ENCODE data around the gene TMEM207.

TMEM207 gene

DNA sequence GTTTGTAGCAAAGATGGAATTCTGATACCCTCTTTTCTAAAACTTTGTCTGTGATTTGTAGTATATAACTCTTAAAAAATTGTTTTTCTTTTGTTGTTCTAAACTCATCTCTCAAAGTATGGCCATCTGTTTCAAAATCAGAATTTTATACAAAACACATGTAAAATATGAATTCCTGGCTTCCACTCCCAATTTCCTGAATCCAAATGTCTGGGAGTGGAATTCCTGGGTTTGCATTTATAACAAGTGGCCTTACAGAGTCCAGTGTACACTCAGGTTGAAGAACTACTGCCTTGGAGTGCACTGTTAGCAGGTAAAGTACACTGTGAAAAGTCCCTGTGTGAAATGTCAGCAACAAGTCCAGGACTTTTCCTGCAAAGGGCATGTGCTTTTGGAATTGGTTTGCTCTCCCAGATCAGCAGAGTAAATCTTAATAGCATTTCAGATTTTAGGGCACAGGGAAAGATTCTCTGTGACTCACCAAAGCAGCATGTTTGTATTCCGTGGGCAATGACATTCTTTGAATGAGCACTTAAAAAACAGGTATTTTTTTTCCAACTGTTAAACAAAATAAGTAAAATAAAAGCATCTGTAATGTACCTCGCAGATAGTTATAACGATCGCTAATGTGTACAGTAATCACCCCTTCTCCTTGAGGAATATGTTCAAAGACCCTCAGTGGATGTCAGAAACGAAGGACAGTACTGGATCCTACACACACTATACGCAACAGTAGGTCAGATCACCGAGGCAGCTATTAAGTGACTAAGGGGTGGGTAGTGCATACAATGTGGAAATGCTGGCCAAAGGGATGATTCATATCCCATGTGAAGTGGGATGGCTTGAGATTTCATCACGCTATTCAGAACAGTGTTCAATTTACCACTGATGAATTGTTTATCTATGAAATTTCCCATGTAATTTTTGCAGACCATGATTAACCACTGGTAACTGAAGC lies 63.7 kb downstream of the TMEM207 start:
- no peak for DNase-seq

GRCh38 chr3:190384309-190384756 lies 65.4 kb downstream of the TMEM207 start:
- DNase-seq: peak in 1 of 56 donors; percentile 25

DNA sequence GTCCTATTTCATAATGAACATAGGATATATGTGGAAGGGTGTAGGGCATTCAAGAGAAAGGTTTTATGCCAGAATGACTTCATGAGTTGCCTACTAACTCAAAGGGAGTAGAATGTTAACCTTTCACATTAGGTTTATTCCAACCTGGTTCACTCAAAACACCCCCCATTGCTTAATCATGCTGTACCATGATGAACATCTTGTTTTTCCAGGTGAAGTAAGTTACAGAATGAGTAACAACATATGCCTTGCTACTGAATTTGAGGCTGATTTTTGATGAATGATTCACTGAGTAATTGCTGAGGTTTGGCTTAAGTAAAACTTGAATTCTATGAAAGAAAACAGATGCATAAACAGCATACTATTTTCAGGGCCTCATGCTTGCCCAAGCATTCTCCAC lies 67.6 kb downstream of the TMEM207 start:
- no peak for DNase-seq

DNA sequence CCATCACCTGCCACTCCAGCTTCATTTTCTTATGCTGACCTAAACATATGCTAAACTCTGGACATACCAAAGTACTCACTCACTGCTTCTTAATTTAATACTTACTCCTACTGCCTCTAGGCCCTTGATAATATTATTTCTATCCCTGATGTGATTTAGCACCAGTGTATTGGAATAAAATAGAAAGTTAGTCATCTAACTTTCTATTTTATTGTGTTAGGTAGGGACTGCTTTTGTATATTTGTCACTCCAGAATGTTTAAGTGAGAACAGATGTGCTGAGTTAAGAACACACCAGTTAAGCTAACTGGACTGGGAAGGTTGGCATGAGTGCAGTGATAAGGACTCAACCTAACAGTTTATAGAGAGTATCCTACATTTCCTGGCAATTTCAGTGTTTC lies 68.3 kb downstream of the TMEM207 start:
- no peak for DNase-seq

DNA sequence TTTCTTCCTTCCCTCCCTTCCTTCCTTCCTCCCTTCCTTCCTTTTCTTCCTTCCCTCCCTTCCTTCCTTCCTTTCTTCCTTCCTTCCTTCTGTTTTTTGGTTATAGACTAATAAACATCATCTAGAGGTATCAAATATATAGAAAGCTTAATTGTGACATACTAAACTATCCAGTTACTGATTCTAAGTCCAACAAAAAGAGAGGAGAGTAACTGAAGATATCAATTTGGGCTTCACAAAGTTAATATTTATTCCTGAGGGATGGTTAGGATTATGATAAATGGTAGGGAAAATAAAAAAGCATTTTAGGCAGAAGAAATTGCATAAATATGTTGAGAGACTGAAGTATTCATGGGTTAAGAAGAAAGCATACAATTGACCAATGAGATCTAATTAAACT lies 69.5 kb downstream of the TMEM207 start:
- no peak for DNase-seq
